ENCODE data around the gene BTC. TPM values are rescaled to one million over a fixed set of nuclear protein-coding genes. Genes with fewer than 3 reads are reported as not detected.
"Not testable (repeated sequence)": the region's sequence is repeated elsewhere in the genome, so short reads cannot be mapped to it uniquely, and the experiment has no call there.

Gene BTC
- total RNA-seq, 1 donor from 2014 or later, result 1.3 TPM

DNA sequence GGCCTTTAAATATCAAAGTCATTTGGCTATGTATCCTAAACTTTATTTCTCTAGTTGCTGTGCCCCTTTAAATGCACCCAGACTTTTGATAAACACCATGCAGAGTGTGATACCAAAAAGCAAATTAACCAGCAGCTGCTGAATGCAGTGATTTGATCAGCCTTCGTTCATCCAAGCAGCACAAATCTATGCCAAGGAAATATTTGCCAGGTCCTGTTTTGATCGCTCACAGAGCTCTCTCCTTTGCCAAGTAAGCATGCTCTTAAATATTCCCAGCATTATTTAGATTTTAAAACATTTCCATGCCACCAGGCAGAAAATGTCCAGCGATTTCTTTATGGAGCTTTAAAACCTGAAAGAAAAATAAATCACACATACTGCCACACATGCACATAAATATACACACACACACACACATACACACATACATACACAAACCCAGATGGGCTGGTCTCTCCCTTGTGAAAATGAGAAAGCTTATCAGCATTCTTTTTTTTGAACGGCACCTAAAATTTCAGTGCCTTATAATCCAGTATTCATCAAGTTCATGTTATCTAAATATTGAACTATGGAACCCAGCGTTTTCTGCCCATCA lies 35.7 kb downstream of the BTC start:
- no peak for DNase-seq (ENCODE audit: low spot score)

DNA sequence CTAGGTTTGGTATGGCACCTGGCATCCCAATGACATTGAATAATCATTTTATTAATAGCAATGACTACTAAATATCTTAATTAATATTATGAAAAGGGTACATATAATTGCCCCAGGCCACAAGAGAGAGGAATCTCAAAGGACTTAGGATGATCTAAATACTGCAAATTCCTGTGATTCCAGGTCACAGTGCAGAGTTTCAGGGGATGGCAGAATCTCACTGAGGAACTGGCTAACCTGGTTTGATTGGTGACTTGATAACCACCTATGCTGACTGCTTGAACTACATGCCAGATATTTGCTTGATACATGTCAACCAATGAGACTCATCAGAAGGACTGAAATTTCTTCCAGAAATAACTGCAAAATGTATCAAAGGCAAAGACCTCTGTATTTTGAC lies 37.2 kb downstream of the BTC start:
- no peak for DNase-seq (ENCODE audit: low spot score)

DNA sequence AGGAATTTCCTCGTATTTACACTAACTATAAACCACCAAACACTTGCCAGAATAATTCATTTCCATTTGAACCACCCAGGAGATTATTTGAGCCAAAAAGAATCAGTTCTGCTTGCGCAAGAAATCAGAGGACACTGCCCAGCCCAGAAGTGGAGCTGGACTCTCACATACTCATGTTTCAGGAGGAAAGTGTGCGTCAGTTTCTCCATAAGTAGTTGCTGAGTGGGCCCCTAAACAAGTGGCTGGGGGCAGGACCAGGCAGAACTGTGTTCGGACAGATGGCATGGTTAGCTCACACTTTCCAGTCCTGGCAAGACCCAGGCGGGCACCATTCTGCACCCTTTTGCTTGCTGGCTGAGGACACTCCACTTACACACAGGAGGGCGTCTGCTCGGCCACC lies 38.8 kb downstream of the BTC start:
- no peak for DNase-seq (ENCODE audit: low spot score)

DNA sequence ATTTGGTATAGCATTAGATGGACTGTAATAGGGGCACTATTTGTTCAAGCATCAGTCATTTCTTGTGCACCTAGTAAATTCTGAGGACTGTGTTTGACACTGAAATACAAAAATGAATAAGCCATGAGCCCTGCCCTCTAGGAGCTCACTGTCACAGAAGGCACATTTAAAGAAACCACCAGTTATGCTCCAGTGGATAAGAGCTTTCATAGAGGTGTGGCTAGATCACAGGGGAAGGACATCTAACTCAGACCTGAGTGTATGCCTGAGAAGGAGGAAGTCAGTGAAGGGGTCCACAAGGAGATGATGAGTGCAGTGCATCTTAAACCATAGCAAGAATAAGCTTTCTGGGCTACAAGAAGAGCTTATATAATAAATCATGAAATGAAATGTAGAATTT lies 40.1 kb downstream of the BTC start:
- DNase-seq (ENCODE audit: low spot score), result no peak

DNA sequence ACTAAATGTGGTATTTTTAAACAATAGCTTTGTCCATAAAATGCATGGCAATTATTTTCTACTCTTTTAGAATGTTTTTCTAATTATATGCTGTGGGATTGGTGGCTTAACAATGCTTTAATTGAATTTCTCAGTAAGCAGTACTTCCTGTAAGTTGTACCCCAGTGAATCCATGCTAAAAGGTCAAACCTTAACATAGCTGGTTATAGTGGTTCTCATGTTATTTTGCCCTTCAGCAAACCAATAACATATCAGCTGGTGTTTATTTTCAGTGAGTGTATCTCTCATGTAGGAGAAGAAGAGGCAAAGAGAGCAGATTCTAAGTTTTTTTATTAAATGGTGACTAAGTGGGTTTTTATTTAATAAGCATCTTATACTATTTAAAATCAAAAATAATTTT lies 41.5 kb downstream of the BTC start:
- DNase-seq (ENCODE audit: low spot score), result no peak

DNA sequence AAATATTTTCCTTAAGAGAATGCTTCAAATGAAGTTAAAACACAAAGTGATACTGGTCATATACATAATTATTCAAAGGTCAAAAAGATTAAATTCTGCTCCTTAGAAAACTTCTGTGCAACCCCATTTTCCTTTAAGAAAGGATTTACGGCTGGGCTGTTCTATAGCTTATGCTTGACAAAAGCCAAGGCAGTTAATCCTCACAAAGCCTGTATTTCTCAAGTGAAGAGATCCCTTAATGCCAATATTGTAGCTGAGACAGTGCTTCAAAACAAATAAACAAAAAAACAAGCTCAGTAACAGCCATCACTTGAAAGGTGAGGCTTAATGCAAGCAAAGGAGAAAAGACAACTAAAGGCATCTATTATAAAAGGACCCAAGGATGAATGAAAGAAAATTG lies 42.5 kb downstream of the BTC start:
- no peak for DNase-seq (ENCODE audit: low spot score)

DNA sequence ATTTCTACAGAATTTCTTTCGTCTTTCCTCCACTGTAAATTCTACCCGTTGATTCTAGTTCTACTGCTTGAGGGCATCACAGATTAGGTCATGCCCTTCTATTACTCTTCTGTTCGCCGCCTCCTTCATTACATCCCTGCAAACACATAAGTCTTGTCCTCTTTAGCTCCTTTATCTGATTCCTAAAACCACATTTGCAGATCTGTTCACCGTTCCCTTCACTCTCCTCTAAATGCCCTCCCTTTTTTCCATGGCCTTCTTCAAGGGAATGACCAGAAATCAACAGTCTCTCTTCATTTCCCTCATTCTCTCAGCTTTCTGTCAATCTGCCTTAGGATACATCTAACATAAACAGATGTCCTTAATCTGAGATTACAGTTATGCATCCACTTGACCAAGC lies 43.1 kb downstream of the BTC start:
- no peak for DNase-seq (ENCODE audit: low spot score)

DNA sequence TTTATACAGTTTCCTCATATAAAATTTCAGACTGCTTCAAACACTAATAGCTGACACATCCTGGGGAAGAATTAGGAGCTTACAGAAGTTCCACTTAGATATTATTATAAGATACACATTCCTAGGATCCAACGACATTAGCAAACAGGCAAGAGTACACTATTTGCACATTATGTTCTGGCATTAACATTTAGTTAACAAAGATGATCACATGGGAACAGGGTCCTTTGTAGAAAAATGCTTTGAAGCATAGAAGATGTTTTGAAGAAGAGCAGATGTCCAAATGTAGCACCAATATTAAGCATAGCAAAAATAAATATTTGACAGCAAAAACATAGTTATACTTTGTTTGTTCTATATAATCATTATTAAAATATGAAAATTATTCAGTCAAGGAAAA lies 52.1 kb downstream of the BTC start:
- DNase-seq (ENCODE audit: low spot score), result no peak

DNA sequence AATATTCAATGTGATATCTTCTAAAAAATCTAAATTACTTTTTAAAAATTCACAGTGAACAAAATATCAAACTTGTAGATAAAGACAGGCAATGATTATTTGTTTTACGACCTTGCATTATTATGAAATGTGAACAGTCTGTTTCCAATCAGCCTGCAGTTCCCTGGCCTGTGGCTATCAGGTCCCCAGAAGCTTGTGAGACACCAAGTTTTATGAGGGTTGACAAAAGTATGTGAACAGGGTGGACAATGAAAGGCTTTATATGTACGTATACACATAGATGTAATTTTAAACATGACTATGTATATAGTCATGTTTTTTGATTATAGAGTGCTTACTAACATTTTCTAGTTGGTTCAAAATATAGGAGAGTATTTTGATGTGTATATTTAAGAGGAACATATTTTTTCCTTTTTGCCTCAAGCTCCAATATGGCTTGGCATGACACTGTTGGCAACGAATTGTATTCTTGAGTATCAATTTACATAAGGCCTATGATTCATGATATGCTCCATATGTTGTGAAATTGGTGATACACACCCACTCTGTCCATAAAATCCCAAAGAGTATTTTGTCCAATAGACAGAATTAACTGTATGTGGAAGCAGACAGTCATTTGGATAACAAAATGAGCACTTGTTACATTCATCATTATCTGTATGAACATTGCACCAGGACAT lies 55.7 kb downstream of the BTC start:
- no peak for DNase-seq (ENCODE audit: low spot score)

DNA sequence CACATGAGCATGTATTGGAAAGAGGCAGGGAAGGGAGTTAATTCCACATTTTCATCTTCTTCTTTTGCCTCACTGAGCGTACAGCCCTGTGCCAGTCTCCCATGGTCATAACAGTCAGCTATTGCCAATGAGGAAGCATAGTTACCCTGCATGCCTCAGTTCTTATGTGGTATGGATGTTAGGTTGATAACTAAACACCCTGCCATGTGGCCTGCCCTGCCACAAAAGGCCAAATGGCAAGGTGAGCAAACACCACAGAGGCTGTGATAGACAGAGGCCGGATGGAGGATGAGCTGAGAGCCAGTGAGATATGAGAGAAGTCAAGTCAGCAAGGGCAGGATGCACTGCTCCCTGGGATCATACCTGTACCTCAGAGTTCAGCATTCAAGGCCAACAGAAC lies 59.3 kb downstream of the BTC start:
- DNase-seq (ENCODE audit: low spot score), result no peak

DNA sequence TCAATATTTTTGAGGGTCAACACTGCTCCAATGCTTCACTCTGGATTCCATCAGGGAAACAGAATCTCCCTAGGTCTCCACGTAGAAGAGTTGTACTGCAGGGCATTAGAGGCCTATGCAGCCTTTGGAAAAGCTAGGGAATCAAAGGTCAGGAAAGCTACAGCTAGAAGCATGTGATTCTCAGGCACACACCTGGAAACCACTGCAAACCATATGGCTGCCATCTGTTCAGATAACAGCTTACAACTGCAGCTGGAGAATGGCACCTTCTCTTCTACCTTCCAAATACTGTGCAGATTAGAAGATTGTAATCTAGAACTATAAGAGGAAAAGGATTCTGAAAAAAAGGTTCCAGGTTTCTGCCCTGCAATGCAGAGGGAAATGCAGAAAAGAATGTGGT lies 60.6 kb downstream of the BTC start:
- no peak for DNase-seq (ENCODE audit: low spot score)

DNA sequence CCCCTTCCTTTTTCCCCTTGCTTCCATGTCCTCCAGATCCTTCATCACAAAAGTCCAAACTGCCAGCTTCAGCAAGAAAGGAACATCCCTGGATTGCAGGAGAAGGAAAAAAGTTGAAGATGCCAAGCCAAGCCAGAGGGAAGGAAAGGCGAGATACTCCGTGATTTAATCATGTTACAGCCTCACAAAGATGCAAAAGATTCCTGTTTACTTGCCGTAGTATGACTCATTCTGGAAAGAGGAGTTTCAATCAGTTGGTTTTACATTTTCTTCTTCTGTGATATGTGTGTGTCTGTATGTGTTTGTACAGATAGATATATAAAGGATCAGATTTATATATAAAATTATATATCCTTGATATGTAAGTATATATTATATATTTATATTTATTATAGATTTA lies 69.3 kb downstream of the BTC start:
- DNase-seq (ENCODE audit: low spot score), result no peak

DNA sequence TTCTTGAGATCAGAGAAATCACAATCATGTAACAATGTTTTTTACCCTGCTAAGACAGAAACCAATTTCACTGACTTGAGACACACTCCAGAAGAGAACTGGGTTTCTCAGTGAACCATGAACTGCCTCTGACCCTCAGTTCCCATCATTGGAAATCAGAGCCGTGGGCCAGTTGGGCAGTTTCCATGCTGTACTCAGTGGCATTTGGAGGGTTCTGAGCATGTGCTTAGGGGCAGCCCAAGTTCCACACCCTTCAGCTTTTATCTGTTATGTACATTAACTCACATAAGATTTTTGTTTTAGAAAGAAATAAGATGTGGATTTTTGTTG lies 77.9 kb downstream of the BTC start:
- no peak for DNase-seq (ENCODE audit: low spot score)

DNA sequence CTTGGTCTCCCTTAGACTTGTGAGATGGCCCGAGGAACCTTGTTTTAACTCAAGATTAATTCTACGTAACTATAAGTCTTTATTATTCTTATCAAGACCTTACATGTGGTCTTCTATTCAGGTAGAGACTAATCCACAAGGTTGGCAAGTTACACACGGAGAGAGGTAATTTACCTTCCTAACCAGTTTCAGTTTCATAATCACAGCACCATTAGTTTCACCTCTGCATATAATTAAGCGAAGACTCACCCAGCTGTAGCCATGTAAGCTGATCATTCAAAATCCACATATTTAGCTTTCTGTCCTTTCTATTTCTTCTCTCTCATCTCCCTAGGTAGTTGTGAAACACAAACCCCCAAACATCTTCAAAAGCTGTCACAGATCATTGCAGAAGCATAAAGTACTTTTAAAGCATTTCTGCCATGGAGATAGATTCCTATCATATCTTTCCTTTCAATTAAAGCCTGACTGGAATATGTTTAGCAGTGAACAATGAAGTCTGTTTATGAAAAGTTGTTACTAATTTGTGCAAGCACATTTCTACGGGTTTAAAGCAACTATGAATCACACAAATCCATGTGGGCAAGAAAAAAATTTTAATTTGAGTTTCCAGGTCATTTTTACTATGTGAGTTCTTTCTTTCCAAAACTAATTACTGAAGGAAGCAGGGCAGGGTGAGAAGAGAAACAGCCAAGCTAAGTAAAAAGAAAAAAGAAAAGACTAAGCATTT lies 78.5 kb downstream of the BTC start:
- no peak for DNase-seq (ENCODE audit: low spot score)

DNA sequence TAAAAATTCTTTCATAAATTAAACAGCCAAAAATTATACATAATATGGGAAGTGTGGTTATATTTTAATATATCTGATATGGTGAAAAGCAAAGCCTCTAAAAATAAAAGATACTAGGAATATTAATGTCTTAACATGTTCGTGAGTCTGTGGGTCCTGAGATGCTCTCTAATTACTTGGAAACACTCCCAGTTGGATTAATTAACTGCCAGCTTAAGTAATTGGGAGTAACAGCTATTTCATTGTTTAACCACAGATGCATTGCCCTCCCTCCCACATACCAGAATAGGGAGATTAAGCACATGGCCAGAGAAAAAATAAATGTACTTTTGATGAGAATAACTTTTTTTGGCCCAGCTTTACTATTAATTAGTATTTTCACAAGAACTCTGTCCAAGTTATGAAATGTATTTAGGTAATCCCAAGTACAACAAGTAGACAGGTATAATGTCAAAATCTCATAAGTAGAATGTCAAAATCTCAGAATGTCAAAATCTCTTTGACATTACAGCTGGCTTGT lies 79.7 kb downstream of the BTC start:
- no peak for DNase-seq (ENCODE audit: low spot score)

DNA sequence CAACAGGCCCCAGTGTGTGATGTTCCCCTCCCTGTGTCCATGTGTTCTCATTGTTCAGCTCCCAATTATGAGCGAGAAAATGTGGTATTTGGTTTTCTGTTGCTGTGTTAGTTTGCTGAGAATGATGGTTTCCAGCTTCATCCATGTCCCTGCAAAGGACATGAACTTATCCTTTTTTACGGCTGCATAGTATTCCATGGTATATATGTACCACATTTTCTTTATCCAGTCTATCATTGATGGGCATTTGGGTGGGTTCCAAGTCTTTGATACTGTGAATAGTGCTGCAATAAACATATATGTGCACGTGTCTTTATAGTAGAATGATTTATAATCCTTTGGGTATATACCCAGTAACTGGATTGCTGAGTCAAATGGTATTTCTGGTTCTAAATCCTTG lies 86.2 kb downstream of the BTC start:
- DNase-seq (ENCODE audit: low spot score), result not testable (repeated sequence)

Other genes starting within 250 kb of the BTC start
- gene PARM1, start 138.6 kb upstream of the BTC start, total RNA-seq, result 27.5 TPM